CD14-positive monocyte (primary cell): ENCODE data around the gene GPC6. TPM values are rescaled to one million over a fixed set of nuclear protein-coding genes. Genes with fewer than 3 reads are reported as not detected.

ENCODE experiments used
- DNase-seq, 3 donors: peaks; one replicate each; pipeline ENCODE4 v3.0.0-alpha.2; 2011 to 2022
- H2AFZ ChIP-seq: 2 replicates; pipeline ENCODE4 v1.6.0; 2012; ENCODE audit warnings: mild to moderate bottlenecking, low read depth, low read length, inconsistent platforms; ENCODE audit not compliant: insufficient read depth, poor library complexity, severe bottlenecking
- H3K27ac ChIP-seq, 2 donors: 1 replicate in 1 of 2; 2 replicates in 1 of 2; pipeline ENCODE4 v1.5.1; 2012 to 2013; ENCODE audit warnings: low read length in 2 of 2, control low read depth in 1 of 2, inconsistent platforms in 1 of 2, low read depth in 1 of 2, mild to moderate bottlenecking in 1 of 2
- H3K27me3 ChIP-seq, 2 donors: one replicate each; pipeline versions ENCODE4 v1.6.0 to v1.6.1; 2011 to 2013; ENCODE audit warnings: low read length in 2 of 2; ENCODE audit not compliant: control insufficient read depth in 2 of 2, insufficient read depth in 2 of 2
- H3K36me3 ChIP-seq, 2 donors: replicated peaks in 1 of 2; 1 replicate in 1 of 2; 2 replicates in 1 of 2; pipeline versions ENCODE4 v1.5.1 to v1.6.1; 2012 to 2013; ENCODE audit warnings: low read length in 2 of 2, control low read depth in 1 of 2, inconsistent platforms in 1 of 2, mild to moderate bottlenecking in 1 of 2; ENCODE audit not compliant: insufficient read depth in 2 of 2, control insufficient read depth in 1 of 2
- H3K4me1 ChIP-seq, 2 donors: 1 replicate in 1 of 2; 2 replicates in 1 of 2; pipeline versions ENCODE4 v1.5.1 to v1.6.1; 2012 to 2013; ENCODE audit warnings: low read length in 2 of 2, control low read depth in 1 of 2, inconsistent platforms in 1 of 2, mild to moderate bottlenecking in 1 of 2, moderate library complexity in 1 of 2; ENCODE audit not compliant: insufficient read depth in 2 of 2, control insufficient read depth in 1 of 2
- H3K4me2 ChIP-seq: replicated peaks from 2 replicates; pipeline ENCODE3; 2012; ENCODE audit warnings: low read length, moderate library complexity, mild to moderate bottlenecking; ENCODE audit not compliant: poor library complexity, severe bottlenecking; ENCODE audit errors: extremely low read depth
- H3K4me3 ChIP-seq, 3 experiments: fragments of 200-600 bp in 1 of 3; sonication (generic) in 1 of 3; replicated peaks in 1 of 3; 1 replicate in 2 of 3; 2 replicates in 1 of 3; pipeline ENCODE4 v1.5.1; 2011 to 2013; ENCODE audit warnings: low read length in 3 of 3, mild to moderate bottlenecking in 3 of 3, control low read depth in 2 of 3, low read depth in 2 of 3, inconsistent platforms in 1 of 3, moderate library complexity in 1 of 3
- H3K79me2 ChIP-seq: 2 replicates; pipeline ENCODE4 v1.6.0; 2012; ENCODE audit warnings: mild to moderate bottlenecking, control low read depth, inconsistent platforms, low read length, moderate library complexity; ENCODE audit not compliant: insufficient read depth
- H3K9ac ChIP-seq: 2 replicates; pipeline ENCODE4 v1.6.0; 2017; ENCODE audit warnings: low read length, mild to moderate bottlenecking; ENCODE audit not compliant: insufficient read depth, poor library complexity, severe bottlenecking
- H3K9me3 ChIP-seq, 2 donors: replicated peaks in 1 of 2; 1 replicate in 1 of 2; 2 replicates in 1 of 2; pipeline versions ENCODE4 v1.5.1 to v1.6.1; 2012 to 2013; ENCODE audit warnings: low read length in 2 of 2, control low read depth in 1 of 2; ENCODE audit not compliant: control insufficient read depth in 1 of 2, insufficient read depth in 1 of 2
- H4K20me1 ChIP-seq: 2 replicates; pipeline ENCODE4 v1.6.0; 2012; ENCODE audit warnings: mild to moderate bottlenecking, low read length, control low read depth, moderate library complexity; ENCODE audit not compliant: insufficient read depth
- H3K27ac Mint-ChIP-seq, 7 donors: one replicate each; pipeline ENCODE4 v1.8.0; 2020; ENCODE audit warnings: mild to moderate bottlenecking in 7 of 7, mixed read lengths in 7 of 7, moderate library complexity in 6 of 7, inconsistent platforms in 2 of 7
- H3K27me3 Mint-ChIP-seq, 3 donors: one replicate each; pipeline ENCODE4 v1.8.0; 2021 to 2022; ENCODE audit warnings: low read depth in 3 of 3, mild to moderate bottlenecking in 3 of 3, mixed read lengths in 3 of 3, moderate library complexity in 3 of 3, inconsistent platforms in 1 of 3
- H3K36me3 Mint-ChIP-seq, 2 donors: one replicate each; pipeline ENCODE4 v1.8.0; 2020; ENCODE audit warnings: mixed read lengths in 2 of 2, inconsistent platforms in 1 of 2, mild to moderate bottlenecking in 1 of 2
- H3K4me1 Mint-ChIP-seq: one replicate; pipeline ENCODE4 v1.8.0; 2020; ENCODE audit warnings: mild to moderate bottlenecking, mixed read lengths
- H3K4me3 Mint-ChIP-seq, 2 donors: one replicate each; pipeline ENCODE4 v1.8.0; 2020; ENCODE audit warnings: mild to moderate bottlenecking in 2 of 2, mixed read lengths in 2 of 2, moderate library complexity in 1 of 2
- H3K9me3 Mint-ChIP-seq, 7 donors: one replicate each; pipeline ENCODE4 v1.8.0; 2020 to 2022; ENCODE audit warnings: mixed read lengths in 7 of 7, mild to moderate bottlenecking in 6 of 7, moderate library complexity in 6 of 7, inconsistent platforms in 2 of 7
- CTCF ChIP-seq: fragments of 200-600 bp; IDR thresholded peaks from one replicate; pipeline ENCODE4 v1.8.0; 2022; ENCODE audit warnings: antibody characterized with exemption, mild to moderate bottlenecking
- WGBS: methylation state at CpG from one replicate; pipeline ENCODE4 v1.1.5; 2013; ENCODE audit warnings: missing lambda C conversion rate; ENCODE audit not compliant: insufficient coverage; 5-methylcytosine and 5-hydroxymethylcytosine counted together
- intact Hi-C, 2 donors: fragments of 100-400 bp; cut with micrococcal nuclease; formaldehyde crosslinking; loops; one replicate each; pipeline versions ENCODE4 v1.15.0 to v1.15.1; 2023
- polyA plus RNA-seq, 3 donors: library from polyadenylated mRNA; depleted of rRNA in 1 of 3; unstranded in 2 of 3; stranded (reverse) in 1 of 3; fragments of 300-500 nt in 2 of 3; fragments of >200 nt in 1 of 3; fragmentation: Illumina TruSeq in 2 of 3; gene quantifications; 1 replicate in 2 of 3; 2 replicates in 1 of 3; pipeline ENCODE4 v1.2.3, GENCODE V29; 2012 to 2021

Gene GPC6
- polyA plus RNA-seq, 3 donors, result not detected

DNA sequence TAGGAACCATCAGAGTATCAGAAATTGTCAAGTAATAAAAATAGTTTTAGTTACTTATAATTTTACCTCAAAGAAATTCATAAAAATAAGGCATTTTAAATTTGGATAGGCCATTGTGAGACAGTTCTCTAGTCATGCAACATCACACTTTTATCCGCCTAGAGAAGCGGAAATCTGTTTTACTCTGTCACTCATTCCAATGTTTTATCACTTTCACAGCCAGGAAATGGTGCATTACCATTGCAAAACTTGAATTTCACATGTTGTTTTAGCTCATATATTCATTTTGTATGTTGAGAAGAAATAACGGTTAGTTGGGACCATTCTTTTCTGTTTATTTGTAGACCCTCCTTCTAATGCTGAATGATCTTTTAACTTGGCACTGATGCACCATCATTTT lies 427.2 kb downstream of the GPC6 start:
- no CpG with 5 or more reads among the region's 3 CpGs for WGBS
- H3K79me2 ChIP-seq, result no peaks in the 10 kb centered on the region
- H3K9ac ChIP-seq, result no peak overlapping the region
- no peaks in the 10 kb centered on the region for H3K27me3 Mint-ChIP-seq
- peaks cover 0 to 8% of the 10 kb centered on the region in 2 donors for H3K9me3 ChIP-seq
- no peaks in the 10 kb centered on the region for H3K36me3 Mint-ChIP-seq
- peaks cover 0 to 7% (median 1%) of the 10 kb centered on the region in 7 donors for H3K9me3 Mint-ChIP-seq
- H4K20me1 ChIP-seq, result no peaks in the 10 kb centered on the region
- H3K27ac Mint-ChIP-seq, result no peak overlapping the region
- no peak overlapping the region for H3K4me2 ChIP-seq
- no peak for TF ChIP-seq CTCF
- intact Hi-C loops, result no loop called here
- no peaks in the 10 kb centered on the region for H3K27me3 ChIP-seq
- no peak overlapping the region for H3K27ac ChIP-seq
- no peaks in the 10 kb centered on the region for H3K4me1 ChIP-seq
- DNase-seq, result no peak
- no peak overlapping the region for H3K4me3 ChIP-seq
- no peaks in the 10 kb centered on the region for H3K36me3 ChIP-seq
- no peak overlapping the region for H3K4me3 Mint-ChIP-seq
- H3K4me1 Mint-ChIP-seq, result no peaks in the 10 kb centered on the region
- no peak overlapping the region for H2AFZ ChIP-seq

DNA sequence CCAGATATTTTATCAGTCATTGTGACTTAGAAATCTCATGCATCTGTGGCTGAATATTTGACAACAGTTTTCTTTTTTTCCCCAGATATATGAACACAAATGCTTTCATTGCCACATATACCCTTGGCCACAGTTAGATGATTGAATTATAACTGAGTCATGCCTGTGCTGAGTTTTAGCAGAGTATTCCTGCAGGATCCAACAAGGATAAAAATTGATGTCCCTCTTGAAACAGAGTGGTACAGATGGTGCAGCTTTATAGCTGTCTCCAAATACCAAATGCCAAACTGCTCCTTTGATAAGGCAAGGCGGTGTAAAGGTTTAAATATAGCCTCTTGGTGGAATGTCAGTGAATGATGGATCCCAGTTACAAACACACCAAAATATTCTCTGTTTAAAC lies 428.5 kb downstream of the GPC6 start:
- Histone ChIP-seq H3K9ac (no peak overlapping the region), H3K4me2 (no peak overlapping the region), H2AFZ (no peak overlapping the region), H3K4me3 (no peak overlapping the region), H3K9me3 (peaks cover 0 to 5% of the 10 kb centered on the region in 2 donors), H4K20me1 (no peaks in the 10 kb centered on the region), H3K4me1 (no peaks in the 10 kb centered on the region), H3K27me3 (no peaks in the 10 kb centered on the region), H3K27ac (no peak overlapping the region), H3K79me2 (no peaks in the 10 kb centered on the region), H3K36me3 (no peaks in the 10 kb centered on the region)
- H3K36me3 Mint-ChIP-seq, result no peaks in the 10 kb centered on the region
- no peak overlapping the region for H3K27ac Mint-ChIP-seq
- no peaks in the 10 kb centered on the region for H3K27me3 Mint-ChIP-seq
- intact Hi-C loops, result no loop called here
- H3K4me1 Mint-ChIP-seq, result no peaks in the 10 kb centered on the region
- no peak overlapping the region for H3K4me3 Mint-ChIP-seq
- TF ChIP-seq CTCF, result no peak
- WGBS, result no CpG with 5 or more reads among the region's 1 CpG
- DNase-seq, result no peak
- peaks cover 0 to 7% (median 0%) of the 10 kb centered on the region in 7 donors for H3K9me3 Mint-ChIP-seq
